Ishikawa (cell line): ENCODE data around the gene PIAS3.

Experiments
- NFIC ChIP-seq: IDR thresholded peaks from 2 replicates; pipeline ENCODE4 v1.6.1; 2012
- REST ChIP-seq: IDR thresholded peaks from 2 replicates; pipeline ENCODE4 v1.6.1; 2012; ENCODE audit warnings: low read depth, mild to moderate bottlenecking
- TF ChIP-seq, protein P1 (sequence below): IDR thresholded peaks from 2 replicates; pipeline ENCODE4 v1.6.1; 2012

GRCh38 chr1:145847827-145848226 is 11.1 kb downstream of the PIAS3 start:
- no peak for TF ChIP-seq REST
- no peak for TF ChIP-seq NFIC
- TF ChIP-seq, protein P1, sequence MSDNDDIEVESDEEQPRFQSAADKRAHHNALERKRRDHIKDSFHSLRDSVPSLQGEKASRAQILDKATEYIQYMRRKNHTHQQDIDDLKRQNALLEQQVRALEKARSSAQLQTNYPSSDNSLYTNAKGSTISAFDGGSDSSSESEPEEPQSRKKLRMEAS: no peak
